ENCODE measurements around the gene ADAD2.

DNA sequence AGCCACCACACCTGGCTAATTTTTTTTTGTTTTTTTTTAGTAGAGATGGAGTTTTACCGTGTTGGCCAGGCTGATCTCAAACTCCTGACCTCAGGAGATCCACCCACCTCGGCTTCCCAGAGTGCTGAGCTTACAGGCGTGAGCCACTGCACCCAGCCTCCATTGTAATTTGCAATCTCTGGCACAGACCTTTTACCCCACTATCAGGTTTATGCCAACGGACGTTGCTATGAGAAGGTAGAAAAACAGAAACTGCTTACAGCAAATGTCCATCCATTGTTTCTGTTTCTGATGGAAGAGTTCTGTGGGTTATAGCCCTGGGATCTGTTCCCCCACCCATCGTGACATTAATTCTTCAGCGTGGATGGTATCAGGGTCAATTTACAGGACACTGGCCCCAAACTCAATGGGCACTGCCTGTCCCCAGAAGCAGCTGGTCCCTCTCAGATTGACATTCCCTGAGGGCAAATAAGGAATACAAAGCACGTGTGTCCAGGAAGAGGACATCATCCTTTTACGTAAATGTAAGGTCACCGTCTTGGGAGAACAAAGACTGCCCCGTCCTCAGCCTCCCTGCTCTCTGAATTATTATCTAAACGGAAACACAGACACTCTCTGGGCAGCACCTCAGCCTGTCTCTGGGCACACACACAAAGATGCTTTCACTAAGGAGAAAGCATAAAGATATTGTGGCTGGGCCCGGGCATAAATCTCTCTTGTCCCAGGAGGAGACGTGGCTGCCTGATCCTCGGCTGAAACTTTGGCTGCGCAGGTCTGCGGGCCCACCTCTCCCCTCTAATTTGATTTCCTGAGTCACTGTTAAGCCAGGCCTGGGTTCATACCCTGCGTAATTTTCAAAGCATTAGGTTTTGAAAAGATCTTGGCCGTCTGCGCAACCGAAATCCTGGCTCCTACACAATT lies 43.6 kb downstream of the ADAD2 start:
- TF ChIP-seq ZNF350 (tag by site-specific recombination; IDR thresholded peaks at IDR 0.05), result no peak
- TF ChIP-seq YY1 (tag by site-specific recombination; IDR thresholded peaks at IDR 0.05), result no peak
- TF ChIP-seq, protein P1, sequence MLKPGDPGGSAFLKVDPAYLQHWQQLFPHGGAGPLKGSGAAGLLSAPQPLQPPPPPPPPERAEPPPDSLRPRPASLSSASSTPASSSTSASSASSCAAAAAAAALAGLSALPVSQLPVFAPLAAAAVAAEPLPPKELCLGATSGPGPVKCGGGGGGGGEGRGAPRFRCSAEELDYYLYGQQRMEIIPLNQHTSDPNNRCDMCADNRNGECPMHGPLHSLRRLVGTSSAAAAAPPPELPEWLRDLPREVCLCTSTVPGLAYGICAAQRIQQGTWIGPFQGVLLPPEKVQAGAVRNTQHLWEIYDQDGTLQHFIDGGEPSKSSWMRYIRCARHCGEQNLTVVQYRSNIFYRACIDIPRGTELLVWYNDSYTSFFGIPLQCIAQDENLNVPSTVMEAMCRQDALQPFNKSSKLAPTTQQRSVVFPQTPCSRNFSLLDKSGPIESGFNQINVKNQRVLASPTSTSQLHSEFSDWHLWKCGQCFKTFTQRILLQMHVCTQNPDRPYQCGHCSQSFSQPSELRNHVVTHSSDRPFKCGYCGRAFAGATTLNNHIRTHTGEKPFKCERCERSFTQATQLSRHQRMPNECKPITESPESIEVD (tag by site-specific recombination; IDR thresholded peaks at IDR 0.05), result no peak
- TF ChIP-seq, protein P2, sequence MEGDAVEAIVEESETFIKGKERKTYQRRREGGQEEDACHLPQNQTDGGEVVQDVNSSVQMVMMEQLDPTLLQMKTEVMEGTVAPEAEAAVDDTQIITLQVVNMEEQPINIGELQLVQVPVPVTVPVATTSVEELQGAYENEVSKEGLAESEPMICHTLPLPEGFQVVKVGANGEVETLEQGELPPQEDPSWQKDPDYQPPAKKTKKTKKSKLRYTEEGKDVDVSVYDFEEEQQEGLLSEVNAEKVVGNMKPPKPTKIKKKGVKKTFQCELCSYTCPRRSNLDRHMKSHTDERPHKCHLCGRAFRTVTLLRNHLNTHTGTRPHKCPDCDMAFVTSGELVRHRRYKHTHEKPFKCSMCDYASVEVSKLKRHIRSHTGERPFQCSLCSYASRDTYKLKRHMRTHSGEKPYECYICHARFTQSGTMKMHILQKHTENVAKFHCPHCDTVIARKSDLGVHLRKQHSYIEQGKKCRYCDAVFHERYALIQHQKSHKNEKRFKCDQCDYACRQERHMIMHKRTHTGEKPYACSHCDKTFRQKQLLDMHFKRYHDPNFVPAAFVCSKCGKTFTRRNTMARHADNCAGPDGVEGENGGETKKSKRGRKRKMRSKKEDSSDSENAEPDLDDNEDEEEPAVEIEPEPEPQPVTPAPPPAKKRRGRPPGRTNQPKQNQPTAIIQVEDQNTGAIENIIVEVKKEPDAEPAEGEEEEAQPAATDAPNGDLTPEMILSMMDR (tag by site-specific recombination; IDR thresholded peaks at IDR 0.05), result no peak
- TF ChIP-seq ZNF776 (tag by site-specific recombination; IDR thresholded peaks at IDR 0.05; ENCODE audit: borderline replicate concordance), result no peak
- TF ChIP-seq ZNF433 (tag by site-specific recombination; IDR thresholded peaks at IDR 0.05; ENCODE audit: low read depth), result no peak
- TF ChIP-seq, protein P3, sequence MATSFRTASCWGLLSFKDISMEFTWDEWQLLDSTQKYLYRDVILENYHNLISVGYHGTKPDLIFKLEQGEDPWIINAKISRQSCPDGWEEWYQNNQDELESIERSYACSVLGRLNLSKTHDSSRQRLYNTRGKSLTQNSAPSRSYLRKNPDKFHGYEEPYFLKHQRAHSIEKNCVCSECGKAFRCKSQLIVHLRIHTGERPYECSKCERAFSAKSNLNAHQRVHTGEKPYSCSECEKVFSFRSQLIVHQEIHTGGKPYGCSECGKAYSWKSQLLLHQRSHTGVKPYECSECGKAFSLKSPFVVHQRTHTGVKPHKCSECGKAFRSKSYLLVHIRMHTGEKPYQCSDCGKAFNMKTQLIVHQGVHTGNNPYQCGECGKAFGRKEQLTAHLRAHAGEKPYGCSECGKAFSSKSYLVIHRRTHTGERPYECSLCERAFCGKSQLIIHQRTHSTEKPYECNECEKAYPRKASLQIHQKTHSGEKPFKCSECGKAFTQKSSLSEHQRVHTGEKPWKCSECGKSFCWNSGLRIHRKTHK (tag by site-specific recombination; IDR thresholded peaks at IDR 0.05), result no peak
- no peak for TF ChIP-seq KLF7 (tag by site-specific recombination; IDR thresholded peaks at IDR 0.05; ENCODE audit: borderline replicate concordance)
- no peak for TF ChIP-seq KLF9 (tag by site-specific recombination; IDR thresholded peaks at IDR 0.05; ENCODE audit: low read depth)
- no peak for TF ChIP-seq ZNF121 (tag by site-specific recombination; IDR thresholded peaks at IDR 0.05)
- no peak for TF ChIP-seq ZNF785 (tag by site-specific recombination; IDR thresholded peaks at IDR 0.05)

Measured in HEK293 (cell line).